AG20443 (cell line): ENCODE results near the gene ID4.
A peak's percentile ranks its signal among the peaks of the same experiment; 100 is the strongest.

Experiments used
- DNase-seq: peaks from one replicate; pipeline ENCODE4 v3.0.0; 2012; ENCODE audit warnings: low spot score, mixed read lengths

Gene ID4

GRCh38 chr6:19857703-19858102 is 20.5 kb downstream of the ID4 start:
- no peak for DNase-seq

- no peak for DNase-seq
Measured at GRCh38 chr6:19860235-19860877, 23.2 kb downstream of the ID4 start.

DNA sequence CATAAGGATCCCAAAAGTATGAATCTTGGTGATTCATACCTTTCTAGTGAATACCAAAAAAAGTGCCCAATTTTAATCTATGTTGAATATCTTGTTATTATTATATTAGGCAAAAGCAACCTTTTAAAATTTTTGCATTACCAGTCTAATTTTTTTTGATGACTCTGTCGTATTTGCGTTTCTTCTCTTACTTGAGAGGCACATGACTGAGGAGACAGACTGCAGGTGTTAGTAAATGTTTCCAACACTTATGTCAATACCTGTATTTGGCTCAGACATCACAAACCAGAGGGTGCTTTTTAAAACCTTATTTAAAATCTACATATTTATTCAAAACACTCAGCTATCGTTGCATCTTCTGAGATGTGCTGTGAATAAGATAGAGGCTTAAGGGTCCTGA is 27.1 kb downstream of the ID4 start:
- no peak for DNase-seq

- DNase-seq = no peak
Measured at GRCh38 chr6:19865178-19865577, 28.0 kb downstream of the ID4 start.

GRCh38 chr6:19866173-19866984 is 29.2 kb downstream of the ID4 start:
- no peak for DNase-seq

- peak; percentile 55 for DNase-seq
Measured at GRCh38 chr6:19866985-19867627, 29.9 kb downstream of the ID4 start.

GRCh38 chr6:19869464-19869863 is 32.3 kb downstream of the ID4 start:
- no peak for DNase-seq

DNA sequence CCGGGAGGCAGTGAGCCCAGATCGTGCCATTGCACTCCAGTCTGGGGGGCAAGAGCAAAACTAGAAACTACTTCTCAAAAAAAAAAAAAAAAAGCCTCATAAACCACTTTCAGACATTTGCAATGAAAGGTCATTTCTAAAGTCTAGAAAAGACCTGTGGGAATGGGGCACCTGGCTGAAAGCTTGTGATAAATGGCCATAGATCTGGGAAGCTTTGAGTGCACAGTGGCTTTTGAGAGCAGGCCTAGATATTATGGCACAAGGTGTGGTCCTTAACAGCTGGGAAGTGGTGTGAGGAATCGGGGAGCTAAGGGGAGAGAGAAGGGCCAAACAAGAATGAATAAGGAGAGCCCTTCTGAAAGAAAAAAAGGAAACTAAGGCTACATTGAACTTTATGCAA is 33.2 kb downstream of the ID4 start:
- no peak for DNase-seq

DNA sequence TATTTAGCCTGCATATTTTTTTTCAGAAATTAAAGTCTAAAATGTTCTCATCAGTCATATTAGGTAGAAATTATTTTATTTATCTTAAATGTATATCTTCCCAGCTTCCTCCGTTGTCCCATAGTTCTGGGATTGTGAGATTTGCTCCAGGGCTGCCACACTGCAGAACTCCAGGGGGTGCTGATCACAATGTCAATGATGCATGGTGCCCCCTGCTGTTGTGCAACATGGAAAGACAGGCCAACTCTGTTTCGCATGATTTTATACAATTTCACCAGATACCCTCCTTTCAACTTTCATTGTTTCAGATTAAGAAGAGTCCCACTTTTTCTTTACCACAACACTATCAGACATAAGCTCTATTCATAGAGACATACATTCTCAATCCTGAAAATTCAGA is 35.9 kb downstream of the ID4 start:
- DNase-seq = no peak

DNA sequence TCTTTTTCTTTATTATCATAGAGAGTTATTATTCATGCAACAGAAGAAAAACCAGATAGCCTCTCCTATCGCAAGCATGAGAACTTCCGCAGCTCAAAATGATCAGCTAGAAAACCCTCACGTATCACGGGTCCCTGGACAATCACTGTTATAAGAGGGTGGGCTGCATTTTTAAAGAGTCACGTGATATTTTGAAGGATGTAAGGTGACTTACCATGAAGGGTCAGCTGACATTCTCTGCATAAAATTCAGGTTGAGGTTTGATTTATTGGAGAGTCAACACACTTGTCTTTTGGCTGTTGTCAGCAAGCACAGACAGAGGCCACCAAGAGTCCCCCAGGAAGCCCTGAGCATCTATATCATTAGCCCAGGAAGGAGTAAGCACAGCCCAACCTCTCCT is 39.5 kb downstream of the ID4 start:
- no peak for DNase-seq

DNA sequence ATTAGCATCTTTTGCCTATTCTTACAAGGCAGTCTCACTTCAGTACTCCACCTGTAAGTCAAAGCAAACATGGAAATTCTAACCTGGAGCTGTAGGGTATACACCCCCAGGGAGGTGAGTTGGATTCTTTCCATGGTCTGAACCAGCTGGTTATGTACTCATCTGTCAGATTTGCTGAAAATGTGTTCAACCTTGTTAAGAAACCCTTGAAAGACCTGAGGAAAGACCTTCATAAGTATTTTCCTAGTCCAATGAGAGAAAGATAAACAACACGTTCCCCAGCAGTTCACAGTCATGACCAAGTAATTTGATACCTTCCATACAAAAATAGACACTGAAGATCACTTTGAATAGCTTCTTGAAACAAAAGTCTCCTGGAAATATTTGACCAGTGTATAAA is 42.5 kb downstream of the ID4 start:
- no peak for DNase-seq

GRCh38 chr6:19880066-19880465 is 42.9 kb downstream of the ID4 start:
- DNase-seq = no peak

DNA sequence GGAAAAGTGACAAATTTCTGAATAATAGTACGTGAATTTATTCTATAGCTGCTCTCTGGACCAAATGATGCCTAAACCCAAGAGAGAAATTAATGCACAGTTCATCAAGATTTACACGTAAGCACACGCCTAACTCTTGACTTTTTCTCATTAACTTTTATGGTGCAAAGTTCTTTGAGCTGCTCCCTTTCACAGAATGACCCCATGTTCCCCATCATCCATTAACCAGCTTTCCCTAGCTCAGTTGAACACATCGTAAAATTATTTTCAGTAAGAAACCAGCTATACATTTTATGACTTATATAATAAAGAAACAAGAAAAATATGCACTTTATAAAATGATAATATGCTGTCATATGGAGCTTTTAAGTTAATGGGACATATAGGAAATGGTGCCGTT is 54.3 kb downstream of the ID4 start:
- DNase-seq = no peak
